ENCODE results near the gene METTL14.

The METTL14 gene

GRCh38 chr4:118746251-118746919 is 61.2 kb downstream of the METTL14 start:
- TF ChIP-seq GATA2 (IDR thresholded peaks at IDR 0.05; ENCODE audit: low read depth, low read length), result no peak
- no peak for TF ChIP-seq GATA3 (IDR thresholded peaks at IDR 0.05; ENCODE audit: low read depth, low read length)

GRCh38 chr4:118749347-118749988 is 64.3 kb downstream of the METTL14 start:
- TF ChIP-seq GATA3 (IDR thresholded peaks at IDR 0.05; ENCODE audit: low read depth, low read length), result no peak
- TF ChIP-seq GATA2 (IDR thresholded peaks at IDR 0.05; ENCODE audit: low read depth, low read length), result no peak

DNA sequence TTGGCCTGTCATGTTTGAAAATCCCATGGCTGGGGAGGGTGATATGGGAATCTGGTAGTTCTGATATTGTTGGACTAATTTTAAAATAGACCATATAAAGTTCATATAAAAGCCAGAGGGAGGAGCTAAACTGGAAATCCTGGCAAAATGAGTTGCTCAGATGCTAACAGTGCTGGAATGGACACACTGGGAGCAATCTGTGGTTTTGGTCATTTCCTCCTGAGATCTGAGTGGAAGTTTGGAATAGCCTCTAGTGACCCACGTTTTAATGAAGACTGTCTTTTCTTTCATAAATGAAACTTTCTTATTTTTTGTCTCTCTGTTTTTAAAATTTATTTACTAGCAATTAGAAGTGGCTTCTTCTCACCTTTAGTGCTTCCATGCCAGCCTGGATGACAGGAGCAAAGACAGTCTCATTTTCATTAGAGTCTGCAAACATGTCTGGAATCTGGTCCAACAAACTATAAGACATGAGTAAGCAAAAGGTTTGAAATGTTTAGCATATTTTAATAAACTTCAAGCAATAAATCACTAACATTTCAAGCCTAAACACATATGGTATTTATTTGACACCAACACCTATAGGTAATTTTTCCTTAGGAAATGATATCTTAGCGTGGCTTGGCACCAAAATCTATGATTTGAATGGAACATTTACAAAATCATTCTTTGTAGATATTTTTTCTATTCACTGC is 66.6 kb downstream of the METTL14 start:
- TF ChIP-seq GATA3 (IDR thresholded peaks at IDR 0.05; ENCODE audit: low read depth, low read length) (no peak), GATA2 (IDR thresholded peaks at IDR 0.05; ENCODE audit: low read depth, low read length) (no peak)

GRCh38 chr4:118752551-118752950 is 67.4 kb downstream of the METTL14 start:
- TF ChIP-seq GATA3 (IDR thresholded peaks at IDR 0.05; ENCODE audit: low read depth, low read length) (no peak), GATA2 (IDR thresholded peaks at IDR 0.05; ENCODE audit: low read depth, low read length) (no peak)

GRCh38 chr4:118753096-118753495 is 67.9 kb downstream of the METTL14 start:
- TF ChIP-seq GATA2 (IDR thresholded peaks at IDR 0.05; ENCODE audit: low read depth, low read length), result no peak

GRCh38 chr4:118753685-118754084 is 68.5 kb downstream of the METTL14 start:
- TF ChIP-seq GATA2 (IDR thresholded peaks at IDR 0.05; ENCODE audit: low read depth, low read length) (no peak), GATA3 (IDR thresholded peaks at IDR 0.05; ENCODE audit: low read depth, low read length) (no peak)

DNA sequence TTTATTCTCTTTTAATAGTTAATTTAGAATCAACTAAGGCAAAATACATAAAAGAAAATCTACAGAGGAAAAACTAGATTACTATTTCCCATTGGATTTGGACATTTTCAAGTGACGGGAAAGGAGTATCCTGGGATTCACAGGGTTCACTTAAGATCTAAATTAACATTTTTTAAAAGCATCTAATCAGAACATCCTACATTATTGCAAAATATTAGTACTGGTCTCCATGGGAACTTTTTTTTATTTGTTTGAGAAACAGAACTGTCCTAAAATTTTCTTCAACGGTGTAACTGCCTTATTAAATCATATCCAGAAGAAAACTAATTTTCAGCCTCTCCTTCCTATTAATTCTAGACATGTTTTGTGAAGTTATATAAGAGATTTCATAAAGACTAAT is 69.7 kb downstream of the METTL14 start:
- TF ChIP-seq GATA2 (IDR thresholded peaks at IDR 0.05; ENCODE audit: low read depth, low read length) (no peak), GATA3 (IDR thresholded peaks at IDR 0.05; ENCODE audit: low read depth, low read length) (no peak)

DNA sequence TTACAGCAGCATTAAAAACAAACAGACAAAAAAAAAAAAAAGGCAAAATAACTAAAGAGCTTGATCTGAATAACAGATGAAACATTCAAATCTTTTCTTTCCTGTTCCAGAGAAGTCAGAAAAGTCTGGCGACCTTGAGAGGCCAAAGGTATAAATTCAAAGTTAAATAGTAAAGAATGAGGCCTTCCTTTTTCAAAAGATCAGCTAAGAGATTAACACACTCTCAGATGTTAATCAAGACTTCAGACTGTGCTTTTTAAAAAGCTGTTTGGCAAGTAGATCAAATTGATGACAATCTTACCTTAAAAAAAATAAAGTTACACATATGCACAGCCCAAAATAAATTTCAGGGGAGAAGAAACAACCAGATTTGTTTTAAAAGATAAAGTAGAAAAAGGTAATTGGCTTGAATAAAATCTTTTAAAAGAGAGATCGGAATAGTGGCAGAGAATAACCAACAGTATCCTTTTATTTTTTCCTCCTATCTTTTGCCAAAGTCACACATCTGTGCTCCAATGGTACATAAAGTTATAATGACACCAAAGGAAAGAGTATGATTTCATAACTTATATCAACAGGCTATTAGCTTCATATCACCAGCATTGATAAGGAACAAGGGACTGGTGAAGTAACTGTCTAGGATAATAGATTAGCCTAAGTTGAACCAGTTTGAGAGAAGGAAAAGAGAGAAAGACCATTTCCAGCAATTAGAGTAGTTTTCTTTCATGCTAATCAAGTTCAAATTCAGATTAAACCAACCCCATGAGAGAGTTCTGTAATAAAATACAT is 70.4 kb downstream of the METTL14 start:
- TF ChIP-seq GATA3 (IDR thresholded peaks at IDR 0.05; ENCODE audit: low read depth, low read length) (no peak), GATA2 (IDR thresholded peaks at IDR 0.05; ENCODE audit: low read depth, low read length) (no peak)

- TF ChIP-seq GATA3 (IDR thresholded peaks at IDR 0.05; ENCODE audit: low read depth, low read length) (no peak), GATA2 (IDR thresholded peaks at IDR 0.05; ENCODE audit: low read depth, low read length) (no peak)
Observed at GRCh38 chr4:118756429-118756828, 71.2 kb downstream of the METTL14 start.

DNA sequence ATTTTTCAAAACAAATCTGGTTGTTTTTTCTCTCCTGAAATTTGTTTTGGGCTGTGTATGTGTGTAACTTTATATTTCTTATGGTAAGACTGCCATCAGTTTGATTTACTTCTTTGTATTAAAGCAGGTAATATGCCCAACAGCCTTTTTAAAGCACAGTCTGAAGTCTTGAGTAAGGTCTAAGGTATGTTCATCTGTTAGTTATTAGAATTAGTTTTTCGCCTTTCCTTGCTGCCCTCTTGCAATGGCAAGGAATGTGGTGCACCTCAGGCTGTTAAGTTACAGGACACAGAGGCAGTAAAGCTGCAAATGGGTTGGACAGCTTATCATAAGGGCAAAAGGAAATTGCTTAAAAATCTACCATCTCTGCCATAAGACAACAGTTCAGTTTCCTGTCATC is 71.8 kb downstream of the METTL14 start:
- no peak for TF ChIP-seq GATA2 (IDR thresholded peaks at IDR 0.05; ENCODE audit: low read depth, low read length)
- no peak for TF ChIP-seq GATA3 (IDR thresholded peaks at IDR 0.05; ENCODE audit: low read depth, low read length)

DNA sequence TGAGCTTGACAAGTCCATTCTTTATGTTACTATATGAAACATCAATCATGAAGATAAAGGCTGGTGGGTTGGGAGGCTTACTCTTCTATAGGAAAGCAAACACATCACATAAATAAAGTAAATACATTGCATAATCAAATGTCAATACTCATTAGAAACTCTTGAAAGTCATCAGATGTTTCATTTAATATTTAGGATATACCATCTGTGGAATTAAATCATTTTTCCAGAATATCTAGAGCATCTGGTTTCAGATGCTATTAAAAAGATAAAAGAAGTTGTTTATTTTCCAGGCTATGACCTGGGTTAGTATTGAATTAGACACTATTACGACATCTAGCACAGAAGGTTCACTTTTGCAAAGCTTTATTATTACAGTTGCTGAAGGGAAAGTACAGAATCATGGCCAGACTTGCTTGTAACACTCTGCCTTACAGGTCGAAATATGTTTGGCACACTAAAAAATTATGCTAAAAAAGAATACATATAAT is 72.6 kb downstream of the METTL14 start:
- TF ChIP-seq GATA2 (IDR thresholded peaks at IDR 0.05; ENCODE audit: low read depth, low read length) (no peak), GATA3 (IDR thresholded peaks at IDR 0.05; ENCODE audit: low read depth, low read length) (no peak)

DNA sequence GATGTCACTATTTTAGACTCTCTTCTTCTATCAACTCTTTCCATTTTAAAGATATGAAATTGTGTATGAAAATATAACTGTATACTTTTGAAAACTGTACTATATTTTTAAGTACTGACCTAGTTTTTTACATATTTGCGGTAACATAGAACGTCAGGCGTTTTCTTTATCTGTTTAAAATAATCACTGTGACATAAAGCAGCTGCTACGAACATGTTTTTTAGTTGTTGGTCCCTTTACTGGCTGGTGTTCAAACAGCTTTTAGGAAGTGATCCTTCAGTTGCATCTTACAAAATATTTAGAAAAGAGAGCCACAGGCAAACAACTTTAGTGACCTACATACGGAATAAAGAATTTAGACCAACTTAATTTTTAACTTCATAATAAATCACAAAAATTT is 73.1 kb downstream of the METTL14 start:
- TF ChIP-seq GATA3 (IDR thresholded peaks at IDR 0.05; ENCODE audit: low read depth, low read length), result no peak
- no peak for TF ChIP-seq GATA2 (IDR thresholded peaks at IDR 0.05; ENCODE audit: low read depth, low read length)

DNA sequence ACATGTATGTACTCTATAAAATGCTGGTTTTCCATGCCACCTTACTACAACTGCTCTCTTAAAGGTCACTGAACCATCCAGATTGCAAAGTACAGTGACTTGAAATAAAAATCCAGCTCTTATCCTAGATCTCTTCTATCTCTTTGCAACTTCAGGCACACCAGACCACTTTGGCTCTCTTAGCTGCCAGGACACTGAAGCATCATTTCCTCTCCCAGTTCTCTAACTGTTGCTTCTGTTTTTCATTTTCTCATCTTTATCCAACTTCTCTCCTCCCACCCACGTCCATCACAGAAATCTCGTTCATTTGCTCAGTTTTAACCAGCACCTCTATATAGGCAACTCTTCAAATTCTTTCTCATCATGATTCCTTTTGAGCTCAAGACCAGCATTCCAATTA is 74.3 kb downstream of the METTL14 start:
- peak; percentile 54; the same call in 1 of the 2 replicates for TF ChIP-seq GATA3 (IDR thresholded peaks at IDR 0.05; ENCODE audit: low read depth, low read length)
- TF ChIP-seq GATA2 (IDR thresholded peaks at IDR 0.05; ENCODE audit: low read depth, low read length), result peak; percentile 43; the same call in 1 of the 2 replicates

DNA sequence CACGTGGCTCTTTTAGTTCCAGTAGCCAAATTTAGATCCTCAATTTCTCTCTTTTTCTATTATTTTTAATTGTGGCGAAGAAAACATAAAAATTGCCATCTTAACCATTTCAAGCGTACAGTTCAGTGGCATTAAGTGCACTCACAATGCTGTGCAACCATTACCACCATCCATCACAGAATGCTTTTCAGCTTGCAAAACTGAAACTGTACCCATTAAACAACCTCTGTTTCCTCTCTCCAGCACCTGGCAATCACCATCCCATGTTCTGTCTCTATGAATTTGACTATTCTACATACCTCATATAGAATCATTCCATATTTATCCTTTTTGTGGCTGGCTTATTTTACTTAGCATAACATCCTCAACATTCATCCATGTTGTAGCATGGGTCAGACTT is 74.9 kb downstream of the METTL14 start:
- TF ChIP-seq GATA3 (IDR thresholded peaks at IDR 0.05; ENCODE audit: low read depth, low read length) (no peak), GATA2 (IDR thresholded peaks at IDR 0.05; ENCODE audit: low read depth, low read length) (no peak)
